Measurements from ENCODE around the gene FARS2. TPM values are rescaled to one million over a fixed set of nuclear protein-coding genes. Genes with fewer than 3 reads are reported as not detected.
"Not testable (repeated sequence)": the region's sequence is repeated elsewhere in the genome, so short reads cannot be mapped to it uniquely, and the experiment has no call there.

The FARS2 gene
- total RNA-seq, 1 donor from 2014 or later: 19.6 TPM

- FAIRE-seq (no peak), DNase-seq (ENCODE audit: low spot score in 2 of 2) (no peak)
These were observed 296.2 kb downstream of the FARS2 start for GRCh38 chr6:5557506-5557905.

- FAIRE-seq (no peak), DNase-seq (ENCODE audit: low spot score in 2 of 2) (no peak)
These were observed 298.3 kb downstream of the FARS2 start for GRCh38 chr6:5559651-5560050.

GRCh38 chr6:5562277-5562676 is 301.0 kb downstream of the FARS2 start:
- no peak for DNase-seq (ENCODE audit: low spot score in 2 of 2)
- no peak for FAIRE-seq

- FAIRE-seq: no peak
These were observed 301.8 kb downstream of the FARS2 start for GRCh38 chr6:5563086-5563485.

GRCh38 chr6:5564746-5565145 is 303.4 kb downstream of the FARS2 start:
- not testable (repeated sequence) for DNase-seq (ENCODE audit: low spot score in 2 of 2); FAIRE-seq

More at GRCh38 chr6:5563086-5563485, 301.8 kb downstream of the FARS2 start:
- no peak for DNase-seq (ENCODE audit: low spot score in 2 of 2)

GRCh38 chr6:5565971-5566370 is 304.7 kb downstream of the FARS2 start:
- DNase-seq (ENCODE audit: low spot score in 2 of 2): no peak
- FAIRE-seq: no peak

- FAIRE-seq: no peak
- no peak for DNase-seq (ENCODE audit: low spot score in 2 of 2)
These were observed 305.4 kb downstream of the FARS2 start for GRCh38 chr6:5566718-5567117.

GRCh38 chr6:5567352-5567751 is 306.0 kb downstream of the FARS2 start:
- DNase-seq (ENCODE audit: low spot score in 2 of 2): no peak
- FAIRE-seq: no peak

- FAIRE-seq (no peak), DNase-seq (ENCODE audit: low spot score in 2 of 2) (no peak)
These were observed 306.6 kb downstream of the FARS2 start for GRCh38 chr6:5567890-5568289.

GRCh38 chr6:5569491-5569890 is 308.2 kb downstream of the FARS2 start:
- no peak for DNase-seq (ENCODE audit: low spot score in 2 of 2)
- no peak for FAIRE-seq

- FAIRE-seq (no peak), DNase-seq (ENCODE audit: low spot score in 2 of 2) (no peak)
These were observed 309.3 kb downstream of the FARS2 start for GRCh38 chr6:5570641-5571040.

- no peak for DNase-seq (ENCODE audit: low spot score in 2 of 2)
- no peak for FAIRE-seq
These were observed 319.6 kb downstream of the FARS2 start for GRCh38 chr6:5580736-5581581.

- no peak for DNase-seq (ENCODE audit: low spot score in 2 of 2)
- FAIRE-seq: no peak
These were observed 321.4 kb downstream of the FARS2 start for GRCh38 chr6:5582762-5583161.

- no peak for FAIRE-seq
- DNase-seq (ENCODE audit: low spot score in 2 of 2): no peak
These were observed 322.2 kb downstream of the FARS2 start for GRCh38 chr6:5583528-5583927.

GRCh38 chr6:5584078-5584482 is 322.8 kb downstream of the FARS2 start:
- FAIRE-seq (no peak), DNase-seq (ENCODE audit: low spot score in 2 of 2) (no peak)

GRCh38 chr6:5587648-5588047 is 326.3 kb downstream of the FARS2 start:
- DNase-seq (ENCODE audit: low spot score in 2 of 2) (no peak), FAIRE-seq (no peak)

GRCh38 chr6:5589422-5590141 is 328.3 kb downstream of the FARS2 start:
- DNase-seq (ENCODE audit: low spot score in 2 of 2): no peak
- no peak for FAIRE-seq

GRCh38 chr6:5590187-5590586 is 328.9 kb downstream of the FARS2 start:
- FAIRE-seq (no peak), DNase-seq (ENCODE audit: low spot score in 2 of 2) (no peak)

GRCh38 chr6:5592886-5593519 is 331.7 kb downstream of the FARS2 start:
- FAIRE-seq: no peak

GRCh38 chr6:5595184-5595583 is 333.9 kb downstream of the FARS2 start:
- no peak for DNase-seq (ENCODE audit: low spot score in 2 of 2)
- no peak for FAIRE-seq

More at GRCh38 chr6:5592886-5593519, 331.7 kb downstream of the FARS2 start:
- DNase-seq (ENCODE audit: low spot score in 2 of 2): no peak

GRCh38 chr6:5597413-5597812 is 336.1 kb downstream of the FARS2 start:
- FAIRE-seq: no peak
- DNase-seq (ENCODE audit: low spot score in 2 of 2): no peak

All from frontal cortex (tissue), 4 donors.